ENCODE results near the gene DENND1A.

The DENND1A gene

GRCh38 chr9:123523001-123523400 lies 406.9 kb downstream of the DENND1A start:
- peak; percentile 41 for DNase-seq

GRCh38 chr9:123522251-123522650 lies 407.7 kb downstream of the DENND1A start:
- DNase-seq: no peak

GRCh38 chr9:123518338-123518737 lies 411.6 kb downstream of the DENND1A start:
- no peak for DNase-seq

- DNase-seq: no peak
Observed at GRCh38 chr9:123517512-123517911, 412.4 kb downstream of the DENND1A start.

- DNase-seq: no peak
Observed at GRCh38 chr9:123514766-123515165, 415.2 kb downstream of the DENND1A start.

- no peak for DNase-seq
Observed at GRCh38 chr9:123513554-123513953, 416.4 kb downstream of the DENND1A start.

GRCh38 chr9:123511326-123512277 lies 418.3 kb downstream of the DENND1A start:
- DNase-seq: no peak

- DNase-seq: no peak
Observed at GRCh38 chr9:123509646-123510045, 420.3 kb downstream of the DENND1A start.

- DNase-seq: no peak
Observed at GRCh38 chr9:123508048-123508447, 421.9 kb downstream of the DENND1A start.

GRCh38 chr9:123505496-123505895 lies 424.4 kb downstream of the DENND1A start:
- no peak for DNase-seq

GRCh38 chr9:123500336-123500735 lies 429.6 kb downstream of the DENND1A start:
- no peak for DNase-seq

- no peak for DNase-seq
Observed at GRCh38 chr9:123497830-123498229, 432.1 kb downstream of the DENND1A start.

- DNase-seq: no peak
Observed at GRCh38 chr9:123495731-123496130, 434.2 kb downstream of the DENND1A start.

- DNase-seq: no peak
Observed at GRCh38 chr9:123493627-123494026, 436.3 kb downstream of the DENND1A start.

- no peak for DNase-seq
Observed at GRCh38 chr9:123490688-123491087, 439.2 kb downstream of the DENND1A start.

GRCh38 chr9:123488722-123489321 lies 441.1 kb downstream of the DENND1A start:
- DNase-seq: no peak

GRCh38 chr9:123487944-123488548 lies 441.9 kb downstream of the DENND1A start:
- no peak for DNase-seq

- DNase-seq: no peak
Observed at GRCh38 chr9:123486431-123486830, 443.5 kb downstream of the DENND1A start.

- DNase-seq: no peak
Observed at GRCh38 chr9:123485216-123485615, 444.7 kb downstream of the DENND1A start.

- DNase-seq: no peak
Observed at GRCh38 chr9:123484130-123484529, 445.8 kb downstream of the DENND1A start.

GRCh38 chr9:123483191-123483803 lies 446.6 kb downstream of the DENND1A start:
- no peak for DNase-seq

- no peak for DNase-seq
Observed at GRCh38 chr9:123482295-123482968, 447.5 kb downstream of the DENND1A start.
